Naive B cell (primary cell): ENCODE measurements around the gene CDH24. TPM values are rescaled to one million over a fixed set of nuclear protein-coding genes. Genes with fewer than 3 reads are reported as not detected.
A peak's percentile ranks its signal among the peaks of the same experiment; 100 is the strongest.

Source experiments
- ATAC-seq, 2 donors: fragments of 150-1000 bp; cut with Tn5 transposase; 2 replicates each; pipeline ENCODE4 v1.10.0; 2021; ENCODE audit warnings: low read depth in 2 of 2, mild to moderate bottlenecking in 2 of 2, moderate library complexity in 2 of 2
- DNase-seq: peaks from one replicate; pipeline ENCODE4 v3.0.0; 2022
- H3K27ac Mint-ChIP-seq, 6 donors: one replicate each; pipeline ENCODE4 v1.8.0; 2020 to 2022; ENCODE audit warnings: mild to moderate bottlenecking in 6 of 6, mixed read lengths in 6 of 6, moderate library complexity in 5 of 6, inconsistent platforms in 2 of 6
- H3K27me3 Mint-ChIP-seq, 3 donors: one replicate each; pipeline ENCODE4 v1.8.0; 2021 to 2022; ENCODE audit warnings: mixed read lengths in 3 of 3, mild to moderate bottlenecking in 1 of 3
- H3K36me3 Mint-ChIP-seq, 2 donors: one replicate each; pipeline ENCODE4 v1.8.0; 2020 to 2022; ENCODE audit warnings: mixed read lengths in 2 of 2, inconsistent platforms in 1 of 2, mild to moderate bottlenecking in 1 of 2
- H3K4me1 Mint-ChIP-seq, 3 donors: one replicate each; pipeline ENCODE4 v1.8.0; 2020 to 2022; ENCODE audit warnings: mixed read lengths in 3 of 3, inconsistent platforms in 1 of 3, mild to moderate bottlenecking in 1 of 3, moderate library complexity in 1 of 3
- H3K4me3 Mint-ChIP-seq, 8 donors: one replicate each; pipeline ENCODE4 v1.8.0; 2020 to 2022; ENCODE audit warnings: mild to moderate bottlenecking in 8 of 8, mixed read lengths in 8 of 8, moderate library complexity in 8 of 8, inconsistent platforms in 2 of 8
- H3K9me3 Mint-ChIP-seq, 7 donors: one replicate each; pipeline ENCODE4 v1.8.0; 2020 to 2022; ENCODE audit warnings: mixed read lengths in 7 of 7, mild to moderate bottlenecking in 5 of 7, inconsistent platforms in 2 of 7, moderate library complexity in 1 of 7
- polyA plus RNA-seq, 6 donors: library from polyadenylated mRNA; unstranded; fragments of 300-500 nt; fragmentation: Illumina TruSeq; gene quantifications; one replicate each; pipeline ENCODE4 v1.2.3, GENCODE V29; 2021; ENCODE audit warnings: low read depth in 6 of 6

Gene CDH24
- polyA plus RNA-seq, 6 donors from 2014 or later: 0.18 to 0.97 (median 0.39) TPM; not detected in 2

DNA sequence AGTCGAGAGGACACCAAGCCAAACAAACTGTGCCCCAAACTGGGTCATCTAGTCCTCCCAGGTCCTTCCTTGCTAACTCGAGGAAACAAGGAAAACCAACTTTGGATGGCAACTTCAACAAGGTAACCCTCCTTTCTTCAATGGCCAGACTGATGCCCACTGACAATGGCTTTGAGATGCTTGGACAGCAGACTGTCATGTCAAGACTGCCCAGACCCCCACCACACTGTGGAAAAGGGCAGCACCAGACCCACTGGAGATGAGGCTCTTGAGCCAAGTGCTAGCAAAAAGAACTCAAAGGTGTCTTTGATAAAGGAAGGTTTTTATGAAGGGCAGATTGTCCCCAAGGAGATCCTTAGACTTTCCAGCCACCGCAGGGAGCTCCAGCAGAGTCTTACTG is 9.0 kb upstream of the CDH24 start:
- H3K36me3 Mint-ChIP-seq: peaks cover 15 to 19% of the 10 kb centered on the region in 2 donors
- no peaks in the 10 kb centered on the region for H3K27me3 Mint-ChIP-seq
- peak overlapping the region in 2 of 6 donors; percentile 51 to 70 for H3K27ac Mint-ChIP-seq
- H3K4me1 Mint-ChIP-seq: peaks cover 24 to 39% (median 35%) of the 10 kb centered on the region in 3 donors
- ATAC-seq (no peak), DNase-seq (no peak)
- H3K9me3 Mint-ChIP-seq: no peaks in the 10 kb centered on the region
- no peak overlapping the region for H3K4me3 Mint-ChIP-seq

DNA sequence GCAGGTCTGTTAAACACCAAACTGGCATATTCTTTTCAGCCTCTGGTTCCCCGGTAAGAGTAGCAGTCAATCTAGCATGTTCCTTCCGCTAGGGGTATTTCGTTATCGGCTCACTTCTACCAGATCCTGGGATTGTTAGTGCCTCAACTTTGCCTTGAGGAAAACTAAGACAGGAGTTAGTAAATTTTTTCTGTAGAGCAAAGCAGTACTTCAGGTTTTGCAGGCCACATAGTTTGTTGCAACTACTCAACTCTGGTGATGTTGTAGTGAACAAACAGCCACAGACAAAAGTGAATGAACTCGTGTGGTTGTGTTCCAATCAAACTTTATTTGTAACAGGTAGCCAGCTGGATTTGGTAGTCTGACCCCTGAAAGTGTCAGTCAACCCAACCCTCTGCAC is 6.3 kb upstream of the CDH24 start:
- peaks cover 4 to 15% (median 13%) of the 10 kb centered on the region in 3 donors for H3K4me1 Mint-ChIP-seq
- H3K27me3 Mint-ChIP-seq: no peaks in the 10 kb centered on the region
- no peaks in the 10 kb centered on the region for H3K9me3 Mint-ChIP-seq
- peak overlapping the region in 1 of 6 donors; percentile 22 for H3K27ac Mint-ChIP-seq
- H3K4me3 Mint-ChIP-seq: no peak overlapping the region
- no peak for DNase-seq
- H3K36me3 Mint-ChIP-seq: peaks cover 15 to 23% of the 10 kb centered on the region in 2 donors
- ATAC-seq: no peak

DNA sequence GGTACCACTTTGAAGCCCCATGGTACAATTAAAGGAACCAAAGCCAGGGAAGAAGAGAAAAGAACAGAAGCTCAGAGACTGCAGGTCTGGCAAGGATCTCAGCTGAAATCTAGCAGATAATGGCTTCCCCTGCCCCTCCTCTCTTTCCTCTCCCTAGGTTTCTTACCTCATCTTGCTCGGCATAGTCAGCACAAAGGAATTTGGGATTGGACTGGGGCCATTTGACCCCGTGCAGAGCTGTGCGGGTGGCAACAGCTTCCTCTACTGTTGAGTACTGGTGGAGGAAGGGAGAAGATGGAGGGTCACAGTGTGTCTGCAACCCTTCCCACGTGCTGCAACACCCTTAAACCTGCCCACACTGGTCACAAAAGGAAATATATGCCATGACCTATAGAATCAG is 4.7 kb upstream of the CDH24 start:
- ATAC-seq (no peak), DNase-seq (no peak)
- Mint-ChIP-seq H3K27ac (no peak overlapping the region), H3K27me3 (no peaks in the 10 kb centered on the region), H3K4me1 (peaks cover 10 to 16% (median 15%) of the 10 kb centered on the region in 3 donors), H3K9me3 (no peaks in the 10 kb centered on the region), H3K4me3 (no peak overlapping the region), H3K36me3 (peaks cover 15 to 23% of the 10 kb centered on the region in 2 donors)

DNA sequence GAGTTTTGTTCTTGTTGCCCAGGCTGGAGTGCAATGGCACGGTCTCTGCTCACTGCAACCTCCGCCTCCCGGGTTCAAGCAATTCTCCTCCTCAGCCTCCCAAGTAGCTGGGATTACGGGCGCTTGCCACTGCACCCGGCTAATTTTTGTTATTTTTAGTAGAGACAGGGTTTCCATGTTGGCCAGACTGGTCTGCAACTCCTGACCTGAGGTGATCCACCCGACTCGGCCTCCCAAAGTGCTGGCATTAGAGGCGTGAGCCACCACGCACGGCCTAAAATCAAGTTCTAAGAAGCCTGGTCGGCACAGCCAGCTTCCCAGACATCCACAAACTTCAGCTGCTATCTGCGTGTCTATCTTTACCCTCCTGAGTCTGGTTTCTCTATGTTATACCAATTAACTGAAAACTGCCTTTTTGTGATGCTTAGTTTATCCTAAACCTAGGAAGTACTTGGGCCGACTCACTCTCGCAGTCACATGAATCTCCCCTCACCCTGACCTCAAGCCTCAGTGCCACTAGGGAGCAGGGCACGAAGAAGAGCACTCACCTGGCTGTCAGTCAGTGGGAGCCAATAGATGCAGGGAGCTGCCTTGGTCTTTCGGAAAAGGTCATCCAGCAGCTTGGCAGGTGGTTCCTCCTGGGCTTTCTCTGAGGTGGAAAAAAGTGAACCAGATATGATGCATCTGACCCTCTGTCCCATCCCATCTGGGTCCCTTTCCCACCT is 3.4 kb upstream of the CDH24 start:
- no peak for DNase-seq
- Mint-ChIP-seq H3K27me3 (no peaks in the 10 kb centered on the region), H3K36me3 (peaks cover 15 to 19% of the 10 kb centered on the region in 2 donors), H3K4me1 (peaks cover 20 to 24% (median 23%) of the 10 kb centered on the region in 3 donors), H3K4me3 (peak overlapping the region in 1 of 8 donors; percentile 12), H3K27ac (peak overlapping the region in 3 of 6 donors; percentile 7 to 60 (median 58)), H3K9me3 (no peaks in the 10 kb centered on the region)
- ATAC-seq: no peak

DNA sequence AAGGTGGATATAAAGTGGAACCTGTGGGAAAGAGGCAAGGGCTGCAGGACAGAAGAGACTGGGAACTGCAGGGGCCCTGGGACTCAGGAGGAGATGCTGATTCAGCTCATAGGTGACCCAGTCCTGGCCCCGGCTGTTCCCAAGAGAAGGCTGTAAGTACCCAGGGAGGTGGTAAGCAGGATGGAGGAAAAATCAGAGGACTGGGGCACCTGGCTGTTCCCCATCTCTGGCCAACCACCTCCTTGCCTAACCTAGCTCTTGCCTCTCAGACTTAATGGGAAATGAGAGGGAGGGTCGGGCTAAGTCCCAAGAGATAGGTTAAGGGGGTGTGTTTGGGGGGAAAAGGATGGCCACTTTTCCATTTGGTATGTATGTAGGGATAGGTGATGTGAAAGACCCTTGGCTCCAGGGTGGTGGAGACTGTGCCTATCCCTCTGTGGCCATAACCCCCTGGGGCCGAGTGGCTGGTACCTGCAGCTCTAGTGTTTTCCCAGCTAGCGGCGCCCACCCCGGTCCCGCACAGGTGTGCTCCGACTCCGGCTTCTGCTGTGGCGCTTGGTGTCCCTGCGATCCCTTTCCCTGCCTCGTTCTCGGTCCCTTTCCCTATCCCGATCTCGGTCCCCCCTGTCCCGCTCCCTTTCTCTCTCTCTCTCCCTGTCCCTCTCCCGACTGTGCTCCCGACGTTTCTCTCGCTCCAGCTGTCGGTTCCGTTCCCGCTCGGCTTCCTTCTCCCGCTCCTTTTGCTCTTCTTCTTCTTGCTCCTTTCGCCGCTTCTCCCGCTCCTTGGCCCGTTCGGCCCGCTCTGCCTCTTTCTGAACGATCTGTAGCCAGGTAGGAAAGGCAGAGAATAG is 1.6 kb upstream of the CDH24 start:
- ATAC-seq (no peak), DNase-seq (no peak)
- Mint-ChIP-seq H3K27me3 (no peaks in the 10 kb centered on the region), H3K27ac (peak overlapping the region in 3 of 6 donors; percentile 13 to 60 (median 23)), H3K9me3 (no peaks in the 10 kb centered on the region), H3K4me3 (peak overlapping the region in 6 of 8 donors; percentile 26 to 77 (median 42)), H3K4me1 (peaks cover 19 to 24% (median 23%) of the 10 kb centered on the region in 3 donors), H3K36me3 (peaks cover 15 to 16% of the 10 kb centered on the region in 2 donors)

DNA sequence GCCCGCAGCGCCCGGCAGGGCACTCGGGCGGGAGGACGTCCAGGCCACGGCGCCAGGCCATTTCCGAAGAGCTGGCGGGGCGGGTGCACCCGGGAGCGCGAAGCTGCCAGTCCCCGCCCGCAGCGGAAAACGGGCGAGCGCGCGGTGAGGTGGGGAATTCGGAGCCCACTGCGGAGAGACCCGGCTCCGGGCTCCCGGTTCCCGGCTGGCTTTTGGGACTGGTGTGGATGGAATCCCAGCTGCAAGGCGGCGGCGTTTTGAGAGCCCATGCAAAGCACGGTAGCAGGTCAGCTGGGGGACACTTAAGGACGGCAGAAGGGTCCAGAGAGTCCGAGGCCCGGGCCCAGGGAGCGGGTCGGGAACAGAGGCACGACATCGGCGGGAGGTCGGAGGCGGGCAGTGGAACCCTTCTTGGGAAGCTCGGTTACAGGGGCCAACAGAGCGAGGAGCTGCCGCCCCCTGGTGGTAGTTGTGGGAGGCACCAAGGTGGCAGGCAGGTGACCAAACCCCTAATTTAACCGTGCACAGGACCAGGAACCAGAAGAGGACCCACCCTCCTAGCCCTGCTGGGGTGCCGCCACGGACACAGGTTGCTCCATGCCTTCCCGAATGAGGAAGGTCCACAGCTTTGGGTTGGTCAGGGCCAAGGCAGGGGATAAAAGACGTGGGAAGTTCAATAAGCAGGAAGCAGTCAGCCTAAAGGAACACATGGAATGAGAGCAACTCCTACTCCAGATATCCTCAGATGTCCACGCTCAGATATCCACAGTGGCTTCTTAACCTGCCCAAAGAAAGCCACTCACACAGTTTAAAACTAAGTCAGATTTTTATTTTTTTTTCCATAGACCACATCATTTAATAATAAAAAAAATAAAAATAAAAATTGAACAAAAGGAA is 685 bp upstream of the CDH24 start:
- DNase-seq (peak; percentile 80), ATAC-seq (peak; percentile 70 to 74)
- no peaks in the 10 kb centered on the region for H3K27me3 Mint-ChIP-seq
- H3K9me3 Mint-ChIP-seq: no peaks in the 10 kb centered on the region
- H3K27ac Mint-ChIP-seq: peak overlapping the region in 2 of 6 donors; percentile 39 to 89
- H3K4me1 Mint-ChIP-seq: peaks cover 19 to 24% (median 22%) of the 10 kb centered on the region in 3 donors
- H3K36me3 Mint-ChIP-seq: peaks cover 8 to 9% of the 10 kb centered on the region in 2 donors
- peak overlapping the region; percentile 80 to 94 (median 90) for H3K4me3 Mint-ChIP-seq

DNA sequence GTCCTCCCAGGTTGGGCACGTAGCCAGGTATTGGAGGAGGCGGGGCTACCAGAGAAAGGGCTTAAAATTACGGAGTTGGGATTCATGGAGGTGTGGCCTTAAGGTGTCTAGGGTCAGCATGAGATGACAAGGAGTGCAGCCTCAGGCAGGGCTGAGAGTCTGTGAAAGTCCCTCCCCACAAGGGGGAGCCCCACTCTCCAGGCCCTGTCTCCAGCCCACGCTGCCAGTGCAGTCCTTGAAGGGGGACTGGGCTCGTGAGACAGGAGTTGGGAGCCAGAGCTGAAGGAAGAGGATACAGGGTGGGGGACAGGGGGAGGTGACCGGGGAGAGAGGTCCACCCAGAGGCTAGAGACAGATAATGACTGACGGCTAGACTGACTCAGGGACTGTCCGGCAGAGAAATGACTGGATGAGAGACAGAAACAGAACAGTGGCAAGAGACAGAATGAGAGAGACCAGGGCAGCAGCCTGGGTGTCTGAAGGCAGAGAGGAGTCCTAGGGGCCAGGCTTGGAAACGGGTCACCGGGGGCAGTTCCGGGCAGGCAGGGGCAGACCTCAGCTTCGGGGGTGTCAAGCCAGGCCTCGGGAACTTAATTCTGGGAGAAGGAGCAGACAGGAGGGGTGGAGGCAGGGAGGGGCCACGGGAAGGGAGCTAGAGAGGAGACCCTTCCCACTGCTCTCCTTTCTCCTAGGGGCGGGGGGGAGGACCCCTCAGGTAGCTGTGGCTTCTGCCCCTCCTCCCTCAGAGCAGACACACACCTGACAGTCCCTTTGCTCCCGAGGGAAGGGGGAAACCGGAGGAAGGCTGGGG is 970 bp downstream of the CDH24 start:
- Mint-ChIP-seq H3K36me3 (peaks cover 0 to 9% of the 10 kb centered on the region in 2 donors), H3K9me3 (no peaks in the 10 kb centered on the region), H3K4me1 (peaks cover 19 to 24% (median 22%) of the 10 kb centered on the region in 3 donors), H3K27me3 (no peaks in the 10 kb centered on the region), H3K27ac (peak overlapping the region; percentile 14 to 92 (median 72)), H3K4me3 (peak overlapping the region; percentile 79 to 95 (median 88))
- DNase-seq (peak; percentile 75), ATAC-seq (peak; percentile 69 to 70)

DNA sequence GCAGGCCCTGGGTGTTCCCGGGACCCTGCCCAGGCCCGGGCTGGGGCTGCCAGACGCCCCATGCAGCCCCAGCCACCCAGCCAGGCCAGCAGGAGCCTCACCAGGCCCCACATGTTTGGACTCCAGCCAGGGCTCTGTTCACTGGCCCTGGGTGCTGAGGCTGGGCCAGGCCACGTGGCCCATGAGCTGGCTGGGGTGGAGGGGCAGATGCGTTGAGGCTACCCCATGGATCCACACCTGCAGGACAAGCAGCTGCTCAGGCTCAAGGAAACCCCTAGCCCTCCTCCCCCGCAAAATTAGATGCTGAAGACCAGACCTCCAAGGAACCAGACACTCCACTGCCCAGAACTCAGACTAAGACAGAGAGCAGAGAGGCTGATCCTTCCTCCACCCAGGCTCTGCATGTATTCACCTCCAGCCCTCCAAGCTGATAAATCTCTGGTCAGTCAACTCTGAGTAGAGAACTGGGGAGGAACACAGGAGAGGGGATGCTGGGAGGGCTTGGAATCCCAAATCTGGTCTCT is 1.6 kb downstream of the CDH24 start:
- no peaks in the 10 kb centered on the region for H3K9me3 Mint-ChIP-seq
- no peaks in the 10 kb centered on the region for H3K27me3 Mint-ChIP-seq
- ATAC-seq: no peak
- peaks cover 19 to 24% (median 22%) of the 10 kb centered on the region in 3 donors for H3K4me1 Mint-ChIP-seq
- no peak for DNase-seq
- H3K27ac Mint-ChIP-seq: peak overlapping the region in 4 of 6 donors; percentile 14 to 88 (median 46)
- H3K36me3 Mint-ChIP-seq: peaks cover 0 to 9% of the 10 kb centered on the region in 2 donors
- H3K4me3 Mint-ChIP-seq: peak overlapping the region; percentile 18 to 95 (median 83)

DNA sequence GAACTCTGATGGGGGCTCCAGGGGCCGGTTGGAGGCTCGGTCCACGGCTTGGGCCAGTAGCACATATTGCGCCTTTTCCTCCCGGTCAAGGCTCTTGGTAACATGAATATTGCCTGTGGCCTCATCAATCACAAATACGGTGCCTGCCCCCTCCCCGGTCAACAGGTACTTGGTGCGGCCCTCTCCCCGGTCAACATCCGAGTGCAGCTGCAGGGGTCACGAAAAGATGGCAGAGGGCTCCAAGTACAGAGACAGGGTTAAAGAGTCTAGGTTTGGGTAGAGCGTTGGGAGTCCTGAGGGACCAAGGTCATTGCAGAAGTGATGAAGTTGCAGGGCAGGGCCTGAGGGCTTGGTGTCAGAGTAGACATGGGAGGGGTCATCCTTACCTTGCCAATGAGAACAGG is 2.2 kb downstream of the CDH24 start:
- Mint-ChIP-seq H3K27me3 (no peaks in the 10 kb centered on the region), H3K9me3 (no peaks in the 10 kb centered on the region), H3K27ac (peak overlapping the region in 1 of 6 donors; percentile 47), H3K36me3 (peaks cover 0 to 9% of the 10 kb centered on the region in 2 donors), H3K4me1 (peaks cover 19 to 24% (median 21%) of the 10 kb centered on the region in 3 donors), H3K4me3 (peak overlapping the region in 1 of 8 donors; percentile 40)
- no peak for ATAC-seq
- DNase-seq: no peak

DNA sequence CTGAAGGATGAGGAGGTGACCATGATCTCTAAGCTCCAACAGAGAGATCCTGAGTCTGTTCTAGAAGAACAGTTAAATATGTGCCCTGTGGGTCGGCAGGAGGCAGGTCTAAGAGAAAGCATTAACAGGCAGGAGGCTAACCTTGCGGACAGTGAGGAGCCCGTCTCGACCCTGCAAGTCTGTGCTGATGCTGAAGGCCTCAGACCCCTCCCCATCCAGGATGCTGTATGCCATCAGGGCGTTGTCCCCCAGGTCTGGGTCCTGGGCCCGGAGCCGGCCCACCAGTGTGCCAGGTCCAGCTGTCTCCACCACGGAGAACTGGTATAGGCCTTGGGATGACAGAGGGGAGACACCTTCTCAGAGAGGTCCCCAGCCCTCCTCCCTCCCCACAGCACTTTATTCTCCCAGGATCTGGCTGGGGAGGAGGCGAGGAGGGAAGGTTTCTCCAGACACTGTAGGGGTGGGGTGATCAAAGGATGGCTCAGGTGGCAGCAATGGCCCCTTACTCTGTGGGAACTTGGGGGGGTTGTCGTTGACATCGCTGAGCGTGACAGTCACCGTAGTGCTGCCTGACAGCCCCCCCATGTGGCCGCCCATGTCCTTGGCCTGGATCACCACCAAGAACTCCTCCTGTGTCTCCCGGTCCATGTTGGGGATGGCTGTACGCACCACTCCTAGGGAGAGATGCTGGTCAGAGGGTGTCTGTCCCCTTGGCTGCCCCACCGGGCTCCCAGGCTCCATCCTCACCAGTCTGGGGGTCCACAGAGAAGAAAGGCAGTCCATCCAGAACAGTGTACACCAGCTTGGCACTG is 3.1 kb downstream of the CDH24 start:
- Mint-ChIP-seq H3K4me1 (peaks cover 19 to 24% (median 20%) of the 10 kb centered on the region in 3 donors), H3K36me3 (peaks cover 0 to 4% of the 10 kb centered on the region in 2 donors), H3K27ac (peak overlapping the region in 2 of 6 donors; percentile 26 to 47), H3K4me3 (no peak overlapping the region), H3K9me3 (no peaks in the 10 kb centered on the region), H3K27me3 (no peaks in the 10 kb centered on the region)
- ATAC-seq: no peak
- DNase-seq: no peak

DNA sequence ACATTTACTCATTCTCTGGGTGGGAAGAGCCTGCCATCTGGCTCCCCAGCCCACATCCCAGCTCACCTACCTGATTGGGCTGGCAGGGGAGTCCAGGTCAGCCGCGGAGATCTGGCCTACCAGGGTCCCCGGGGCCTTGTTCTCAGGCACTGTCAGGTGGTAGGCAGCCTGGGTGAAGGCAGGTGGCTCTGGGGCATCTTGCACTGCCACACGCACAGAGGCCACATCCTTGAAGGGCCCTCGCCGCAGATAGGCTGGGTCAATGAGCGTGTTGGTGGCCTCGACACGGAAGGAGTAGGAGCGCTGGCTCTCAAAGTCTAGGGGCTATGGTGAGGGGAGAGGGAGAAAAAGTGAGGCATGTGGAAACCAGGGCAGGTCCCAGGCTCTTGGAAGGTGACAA is 3.9 kb downstream of the CDH24 start:
- Mint-ChIP-seq H3K27me3 (no peaks in the 10 kb centered on the region), H3K9me3 (no peaks in the 10 kb centered on the region), H3K4me3 (no peak overlapping the region), H3K4me1 (peaks cover 19 to 23% (median 20%) of the 10 kb centered on the region in 3 donors), H3K27ac (peak overlapping the region in 2 of 6 donors; percentile 21 to 51), H3K36me3 (no peaks in the 10 kb centered on the region)
- DNase-seq: no peak
- no peak for ATAC-seq
